ENCODE data around the gene PPP2R3B. TPM values are rescaled to one million over a fixed set of nuclear protein-coding genes. Genes with fewer than 3 reads are reported as not detected.
A peak's percentile ranks its signal among the peaks of the same experiment; 100 is the strongest.

PPP2R3B gene
- total and polyA plus RNA-seq, 2 of the 13 experiments (the other 11 are each of a cell fraction or from before 2014, with no cell fraction given), result 17.0 to 21.4 TPM

DNA sequence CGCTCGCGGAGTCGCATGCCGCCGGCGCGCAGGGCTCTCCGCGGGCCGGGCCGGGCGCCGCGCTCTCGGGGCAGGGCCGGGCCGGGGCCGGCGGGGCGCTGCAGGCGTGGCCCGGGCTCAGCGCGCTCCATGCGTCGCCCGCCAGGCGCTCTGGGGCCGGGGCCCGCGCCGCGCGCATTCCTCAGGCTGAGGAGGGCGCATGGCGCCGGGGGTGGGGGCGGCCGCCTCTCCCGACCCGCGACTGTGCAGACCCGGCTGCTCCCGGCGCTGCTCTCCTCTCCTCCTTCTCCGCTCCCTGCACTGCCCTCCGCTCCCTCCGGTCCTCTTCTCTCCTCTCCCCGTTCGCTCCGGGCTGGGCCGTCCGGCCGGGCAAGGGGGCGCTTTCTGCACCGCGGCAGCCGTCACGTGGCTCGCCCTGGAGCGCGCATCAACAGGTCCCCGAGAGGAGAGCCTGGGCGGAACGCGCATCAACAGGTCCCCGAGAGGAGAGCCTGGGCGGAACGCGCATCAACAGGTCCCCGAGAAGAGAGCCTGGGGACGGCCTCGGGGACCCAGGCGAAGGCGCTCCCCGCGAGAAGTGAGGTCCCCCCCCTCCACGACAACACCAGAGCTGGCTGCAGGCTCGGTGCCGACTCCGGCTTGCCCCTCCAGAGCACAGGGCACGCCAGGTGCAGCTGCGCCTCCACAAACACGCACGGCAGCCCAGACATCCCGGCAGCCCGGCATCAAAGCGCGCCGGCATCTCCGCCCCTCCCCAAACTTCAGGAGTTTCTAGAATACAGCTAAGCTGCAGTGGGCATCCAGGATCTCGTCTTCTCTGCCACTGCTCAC lies 12.9 kb downstream of the PPP2R3B start (continued):
- TF ChIP-seq STAG1 (CRISPR knock-in tag; IDR thresholded peaks at IDR 0.05), result no peak
- no peak for TF ChIP-seq RFXANK (CRISPR knock-in tag; IDR thresholded peaks at IDR 0.05)
- no peak for TF ChIP-seq SPEN (CRISPR knock-in tag; IDR thresholded peaks at IDR 0.05; ENCODE audit: low read depth)
- no peak for TF ChIP-seq ZNF709 (CRISPR knock-in tag; IDR thresholded peaks at IDR 0.05)
- TF ChIP-seq, protein P1, sequence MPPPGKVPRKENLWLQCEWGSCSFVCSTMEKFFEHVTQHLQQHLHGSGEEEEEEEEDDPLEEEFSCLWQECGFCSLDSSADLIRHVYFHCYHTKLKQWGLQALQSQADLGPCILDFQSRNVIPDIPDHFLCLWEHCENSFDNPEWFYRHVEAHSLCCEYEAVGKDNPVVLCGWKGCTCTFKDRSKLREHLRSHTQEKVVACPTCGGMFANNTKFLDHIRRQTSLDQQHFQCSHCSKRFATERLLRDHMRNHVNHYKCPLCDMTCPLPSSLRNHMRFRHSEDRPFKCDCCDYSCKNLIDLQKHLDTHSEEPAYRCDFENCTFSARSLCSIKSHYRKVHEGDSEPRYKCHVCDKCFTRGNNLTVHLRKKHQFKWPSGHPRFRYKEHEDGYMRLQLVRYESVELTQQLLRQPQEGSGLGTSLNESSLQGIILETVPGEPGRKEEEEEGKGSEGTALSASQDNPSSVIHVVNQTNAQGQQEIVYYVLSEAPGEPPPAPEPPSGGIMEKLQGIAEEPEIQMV (CRISPR knock-in tag; IDR thresholded peaks at IDR 0.05; ENCODE audit: low read depth), result 0 out of 2 replicates have a peak, but pooled peaks have one; percentile 52
- no peak for TF ChIP-seq ZBTB2 (CRISPR knock-in tag; IDR thresholded peaks at IDR 0.05; ENCODE audit: low read depth)
- no peak for TF ChIP-seq AKAP8 (CRISPR knock-in tag; IDR thresholded peaks at IDR 0.05)
- TF ChIP-seq MYC (CRISPR knock-in tag; IDR thresholded peaks at IDR 0.05; ENCODE audit: borderline replicate concordance), result peak; percentile 48; the same call in 1 of the 2 replicates
- TF ChIP-seq ZNF12 (CRISPR knock-in tag; IDR thresholded peaks at IDR 0.05), result no peak
- no peak for TF ChIP-seq ZNF550 (CRISPR knock-in tag; IDR thresholded peaks at IDR 0.05; ENCODE audit: borderline replicate concordance)
- no peak for TF ChIP-seq RNF219 (CRISPR knock-in tag; IDR thresholded peaks at IDR 0.05)
- no peak for TF ChIP-seq REST (IDR thresholded peaks at IDR 0.05; ENCODE audit: borderline replicate concordance in 1 of 2, low read depth in 1 of 2, low read length in 2 of 2)
- no peak for TF ChIP-seq CCDC6 (CRISPR knock-in tag; IDR thresholded peaks at IDR 0.05)
- peak; percentile 59; the same call in 1 of the 2 replicates for TF ChIP-seq RBFOX2 (IDR thresholded peaks at IDR 0.05; ENCODE audit: low read depth, low read length)
- TF ChIP-seq SRF (IDR thresholded peaks at IDR 0.05; ENCODE audit: low read depth, low read length), result no peak
- no peak for TF ChIP-seq ZNF20 (CRISPR knock-in tag; IDR thresholded peaks at IDR 0.05)
- no peak for TF ChIP-seq ZNF256 (CRISPR knock-in tag; conservative IDR thresholded peaks at IDR 0.05)
- TF ChIP-seq FOSL2 (CRISPR knock-in tag; IDR thresholded peaks at IDR 0.05), result no peak
- 0 out of 2 replicates have a peak, but pooled peaks have one; percentile 26 for TF ChIP-seq MTF2 (CRISPR knock-in tag; IDR thresholded peaks at IDR 0.05; ENCODE audit: borderline replicate concordance)
- TF ChIP-seq, protein P2, sequence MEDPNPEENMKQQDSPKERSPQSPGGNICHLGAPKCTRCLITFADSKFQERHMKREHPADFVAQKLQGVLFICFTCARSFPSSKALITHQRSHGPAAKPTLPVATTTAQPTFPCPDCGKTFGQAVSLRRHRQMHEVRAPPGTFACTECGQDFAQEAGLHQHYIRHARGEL (CRISPR knock-in tag; IDR thresholded peaks at IDR 0.05), result no peak
- no peak for TF ChIP-seq CEBPB (IDR thresholded peaks at IDR 0.05; ENCODE audit: borderline replicate concordance, low read depth, low read length)

All from HepG2 (cell line).